Measurements from ENCODE around the gene MOGAT1. TPM values are rescaled to one million over a fixed set of nuclear protein-coding genes. Genes with fewer than 3 reads are reported as not detected.

Gene MOGAT1
- total and polyA plus RNA-seq, 2 of the 4 experiments (the other 2 are of a cell fraction), result not detected

DNA sequence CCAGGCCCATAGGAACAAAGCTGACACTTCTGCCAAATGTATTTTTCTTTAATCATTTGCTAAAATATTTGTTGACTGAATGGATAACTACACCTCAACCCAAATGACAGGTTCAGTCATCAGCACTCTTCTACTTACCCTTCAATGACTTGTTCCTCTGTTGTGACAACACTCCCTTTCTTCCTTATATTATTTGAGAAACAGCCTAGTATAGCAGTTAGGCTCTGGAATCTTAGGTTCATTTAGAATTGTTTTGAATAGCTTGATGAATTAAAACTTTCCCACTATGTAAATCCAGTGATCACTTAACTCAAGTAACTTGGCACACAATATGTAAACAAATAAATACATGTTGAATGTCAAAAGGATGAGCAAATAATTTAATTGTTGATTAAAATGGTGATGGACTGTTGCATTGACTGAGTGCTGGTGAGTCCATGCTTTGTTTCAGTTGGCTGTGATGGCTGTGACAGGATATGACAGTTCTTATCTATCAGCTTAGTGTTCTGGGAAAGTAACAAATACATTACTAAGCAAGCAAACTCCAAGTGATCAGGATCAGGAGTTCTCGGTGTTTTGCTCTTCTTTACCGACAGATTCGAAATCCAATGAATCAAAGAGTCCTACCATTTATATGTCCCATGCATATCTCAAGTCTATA, 2.8 kb upstream of the MOGAT1 start (continued):
- TF ChIP-seq, protein P1, sequence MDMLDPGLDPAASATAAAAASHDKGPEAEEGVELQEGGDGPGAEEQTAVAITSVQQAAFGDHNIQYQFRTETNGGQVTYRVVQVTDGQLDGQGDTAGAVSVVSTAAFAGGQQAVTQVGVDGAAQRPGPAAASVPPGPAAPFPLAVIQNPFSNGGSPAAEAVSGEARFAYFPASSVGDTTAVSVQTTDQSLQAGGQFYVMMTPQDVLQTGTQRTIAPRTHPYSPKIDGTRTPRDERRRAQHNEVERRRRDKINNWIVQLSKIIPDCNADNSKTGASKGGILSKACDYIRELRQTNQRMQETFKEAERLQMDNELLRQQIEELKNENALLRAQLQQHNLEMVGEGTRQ (IDR thresholded peaks at IDR 0.05; ENCODE audit: low read depth, low read length), result no peak
- no peak for TF ChIP-seq FOS (IDR thresholded peaks at IDR 0.05; ENCODE audit: low read depth, low read length)
- no peak for TF ChIP-seq NFE2L2 (IDR thresholded peaks at IDR 0.05; ENCODE audit: low read depth, low read length)

DNA sequence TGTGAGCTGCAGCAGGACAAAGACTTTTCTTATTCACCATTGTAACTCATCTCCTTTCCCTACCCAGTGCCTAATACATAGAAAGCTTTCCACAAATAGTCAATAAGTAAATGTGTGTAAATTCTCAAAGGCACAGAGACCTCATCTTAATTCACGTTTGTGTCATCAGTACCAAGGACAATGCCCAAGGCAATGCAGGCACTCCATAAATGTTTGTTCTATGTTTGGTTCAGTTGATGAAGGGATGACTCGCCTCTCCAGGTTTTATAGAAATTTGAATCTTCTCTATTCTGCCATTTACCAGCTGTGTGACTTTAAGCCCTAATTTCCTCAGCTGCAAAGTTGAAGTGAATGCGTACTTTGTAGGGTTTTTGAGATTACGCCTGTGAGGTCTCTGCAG, 2.1 kb upstream of the MOGAT1 start:
- Histone ChIP-seq H3K9me1 (ENCODE audit: insufficient read depth, low read length) (no peaks in the 10 kb centered on the region), H2BK120ac (ENCODE audit: low read depth, low read length) (no peak overlapping the region), H3K27ac (ENCODE audit: insufficient read depth, low read length) (no peak overlapping the region), H3K9ac (ENCODE audit: low read depth, low read length) (no peak overlapping the region), H2BK20ac (ENCODE audit: low read depth, low read length) (no peak overlapping the region), H3K36me3 (ENCODE audit: control insufficient read depth, insufficient read depth, low read length) (no peaks in the 10 kb centered on the region), H3K4me3 (ENCODE audit: insufficient read depth, low read depth, low read length) (no peak overlapping the region), H4K91ac (ENCODE audit: insufficient read depth, low read depth, low read length) (no peak overlapping the region), H3K9me3 (ENCODE audit: control insufficient read depth, insufficient read depth, low read length) (no peaks in the 10 kb centered on the region), H2AK5ac (ENCODE audit: low read depth, low read length) (no peak overlapping the region), H2AFZ (replicated peaks; ENCODE audit: low read length, poor library complexity) (no peak overlapping the region), H2BK5ac (ENCODE audit: low read depth, low read length, poor library complexity, severe bottlenecking) (no peak overlapping the region), H4K20me1 (ENCODE audit: insufficient read depth, low read length) (no peaks in the 10 kb centered on the region), H3K56ac (ENCODE audit: extremely low read depth, insufficient read depth, low read length) (no peak overlapping the region), H3K14ac (replicated peaks; ENCODE audit: low read depth, low read length) (no peak overlapping the region), H3K23ac (ENCODE audit: low read depth, low read length) (no peak overlapping the region), H3K27me3 (ENCODE audit: control insufficient read depth, insufficient read depth, low read length) (peaks cover 34% of the 10 kb centered on the region), H4K5ac (ENCODE audit: low read depth, low read length) (no peak overlapping the region), H3K79me1 (ENCODE audit: low read depth in 1 of 2, low read length in 2 of 2) (no peaks in the 10 kb centered on the region), H2AK9ac (replicated peaks; ENCODE audit: low read depth, low read length, poor library complexity) (no peak overlapping the region), H4K8ac (ENCODE audit: low read depth in 2 of 2, low read length in 2 of 2) (no peak overlapping the region), H3K4me1 (ENCODE audit: control insufficient read depth, insufficient read depth, low read length) (no peaks in the 10 kb centered on the region), H3K4ac (ENCODE audit: low read depth, low read length) (no peak overlapping the region), H3K4me2 (ENCODE audit: low read depth, low read length) (no peak overlapping the region), H2BK15ac (ENCODE audit: low read depth, low read length) (no peak overlapping the region), H3K18ac (ENCODE audit: low read depth, low read length) (no peak overlapping the region)
- in situ Hi-C loops (cut with MboI; ENCODE audit: low sequenced_read_pairs) (no loop called here), dilution Hi-C loops (cut with HindIII; ENCODE audit: low sequenced_read_pairs, unreplicated experiment) (no loop called here), intact Hi-C loops (cut with micrococcal nuclease) (no loop called here)
- ATAC-seq (ENCODE audit: low read depth) (no peak), DNase-seq (no peak)
- BruUV-seq (replicated peaks), result no TSS peak
- no peak for TF ChIP-seq CHD1 (IDR thresholded peaks at IDR 0.05; ENCODE audit: low read depth, low read length)
- CTCF ChIA-PET, result no interaction called here
- no CpG with 5 or more reads among the region's 4 CpGs for WGBS, 2 experiments (ENCODE audit: extremely low coverage in 2 of 2, insufficient read length in 1 of 2)
- POLR2A ChIA-PET (ENCODE audit: unreplicated experiment), result interaction anchor here (0.6 kb wide), 1 partner anchor 24 kb away, joined by 15 read pairs; no protein-coding TSS in a partner anchor
